ENCODE data around the gene STUB1.
"Not testable (repeated sequence)": the region's sequence is repeated elsewhere in the genome, so short reads cannot be mapped to it uniquely, and the experiment has no call there.

STUB1 gene

DNA sequence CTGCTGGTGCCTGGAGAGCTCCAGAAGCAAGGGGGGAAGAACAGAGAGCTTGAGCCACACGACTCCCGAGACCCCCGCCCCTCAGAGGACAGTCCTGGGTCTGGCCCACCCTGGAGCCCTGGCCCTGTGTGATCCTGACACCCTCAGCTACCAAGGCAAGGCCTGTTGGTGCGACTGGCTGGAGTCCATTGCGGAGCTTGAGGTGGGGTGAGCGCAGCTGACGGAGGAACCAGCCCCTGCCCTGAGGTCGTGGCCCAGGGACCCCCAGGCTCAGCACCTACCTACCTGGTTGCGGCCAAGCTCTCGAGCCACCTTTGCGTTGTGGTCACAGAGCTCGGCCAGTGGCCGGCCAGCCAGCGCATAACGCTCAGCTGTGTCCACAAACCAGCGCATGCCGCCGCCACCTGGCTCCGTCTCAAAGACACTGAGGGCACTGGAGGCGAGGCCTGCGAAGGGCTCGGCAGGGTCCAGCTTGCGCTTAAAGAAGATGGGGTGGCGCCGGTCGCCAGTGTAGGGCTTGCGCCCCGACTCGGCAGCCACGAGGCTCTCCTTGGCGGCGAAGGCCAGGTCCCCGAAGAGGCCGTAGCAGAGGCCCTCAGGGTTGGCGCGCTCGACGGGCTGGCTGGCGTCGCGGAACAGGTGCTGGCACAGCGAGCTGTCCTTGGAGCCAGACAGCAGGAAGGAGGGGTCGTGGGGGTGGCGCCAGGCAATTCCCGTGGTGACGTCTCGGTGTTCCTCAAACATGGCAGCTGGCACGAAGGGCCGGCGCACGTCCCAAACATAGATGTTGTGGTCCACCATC lies 6.5 kb downstream of the STUB1 start:
- no peak for TF ChIP-seq YY1 (IDR thresholded peaks at IDR 0.05; ENCODE audit: insufficient read depth, insufficient read length)
- TF ChIP-seq ZNF274 (IDR thresholded peaks at IDR 0.05; ENCODE audit: low read depth, low read length) = no peak
- no peak for TF ChIP-seq SUZ12 (IDR thresholded peaks at IDR 0.05; ENCODE audit: extremely low read depth, insufficient read depth, insufficient read length)
- H3K4me3 ChIP-seq (ENCODE audit: insufficient read length, low read depth) = no peak overlapping the region
- peaks cover 29% of the 10 kb centered on the region for H3K4me1 ChIP-seq (ENCODE audit: insufficient read depth, insufficient read length)
- peaks cover 68% of the 10 kb centered on the region for H3K36me3 ChIP-seq (ENCODE audit: insufficient read depth, insufficient read length, low read length)
- no peak overlapping the region for H3K9ac ChIP-seq (ENCODE audit: insufficient read length, low read depth)
- H3K9me3 ChIP-seq (ENCODE audit: insufficient read depth, low read length) = no peaks in the 10 kb centered on the region
- DNase-seq (ENCODE audit: low read depth, low spot score) = no peak
- peaks cover 4% of the 10 kb centered on the region for H3K27me3 ChIP-seq (ENCODE audit: insufficient read depth, insufficient read length)

DNA sequence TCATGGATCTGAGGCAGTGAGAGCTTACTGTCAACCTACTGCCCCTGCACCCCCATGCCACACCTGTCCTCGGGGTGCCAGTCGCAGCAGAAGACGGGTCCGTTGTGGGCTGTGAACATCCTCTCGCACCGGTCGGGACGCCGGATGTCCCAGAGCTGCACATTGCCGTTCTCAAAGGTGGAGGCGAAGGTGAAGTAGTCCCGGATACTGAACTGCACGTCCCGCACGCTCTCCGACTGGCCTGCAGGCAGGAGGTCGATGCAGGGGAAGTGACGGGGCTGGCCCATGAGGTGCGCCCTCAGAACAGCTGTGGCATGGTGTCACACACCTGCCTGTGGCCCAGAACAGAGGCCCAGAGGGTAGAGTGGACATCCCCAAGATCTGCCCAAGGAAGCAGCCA lies 7.3 kb downstream of the STUB1 start:
- Histone ChIP-seq H3K36me3 (ENCODE audit: insufficient read depth, insufficient read length, low read length) (peaks cover 60% of the 10 kb centered on the region), H3K4me1 (ENCODE audit: insufficient read depth, insufficient read length) (peaks cover 23% of the 10 kb centered on the region), H3K4me3 (ENCODE audit: insufficient read length, low read depth) (no peak overlapping the region), H3K9ac (ENCODE audit: insufficient read length, low read depth) (no peak overlapping the region), H3K9me3 (ENCODE audit: insufficient read depth, low read length) (no peaks in the 10 kb centered on the region), H3K27me3 (ENCODE audit: insufficient read depth, insufficient read length) (peaks cover 11% of the 10 kb centered on the region)
- TF ChIP-seq YY1 (IDR thresholded peaks at IDR 0.05; ENCODE audit: insufficient read depth, insufficient read length) = no peak
- TF ChIP-seq ZNF274 (IDR thresholded peaks at IDR 0.05; ENCODE audit: low read depth, low read length) = no peak
- TF ChIP-seq SUZ12 (IDR thresholded peaks at IDR 0.05; ENCODE audit: extremely low read depth, insufficient read depth, insufficient read length) = no peak
- no peak for DNase-seq (ENCODE audit: low read depth, low spot score)

DNA sequence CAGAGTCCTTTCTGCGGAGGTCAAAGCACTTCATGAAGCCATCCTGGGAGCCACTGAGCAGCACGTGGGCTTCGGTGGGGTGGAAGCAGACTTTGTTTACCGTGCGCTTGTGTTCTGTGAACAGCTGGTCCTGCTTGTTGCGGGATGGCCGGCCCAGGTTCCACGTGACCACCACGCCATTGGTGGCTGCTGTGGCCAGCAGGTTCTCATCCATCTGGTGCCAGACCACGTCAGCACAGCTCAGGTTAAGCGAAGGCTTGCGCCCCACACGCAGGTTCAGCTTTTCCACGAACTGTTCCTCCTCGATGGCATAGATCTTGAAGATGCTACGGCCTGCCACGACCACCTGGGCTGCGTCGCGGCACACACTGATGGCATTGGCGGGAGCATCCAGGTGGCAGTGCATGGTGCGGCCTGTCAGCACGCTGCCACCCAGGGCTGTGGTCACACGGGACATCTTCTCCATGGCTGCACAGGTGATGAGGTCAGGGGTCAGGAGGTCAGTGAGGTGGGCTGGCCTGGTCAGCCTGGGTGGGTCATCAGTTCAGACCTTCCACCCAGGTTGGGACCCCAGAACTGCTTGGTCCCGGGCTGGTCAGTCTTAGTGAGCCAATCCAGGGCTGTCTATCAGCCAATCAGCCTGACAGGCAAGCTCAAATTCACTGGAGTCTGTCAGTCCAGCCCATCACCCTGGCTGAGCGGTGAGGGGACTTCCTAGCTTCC lies 9.1 kb downstream of the STUB1 start:
- TF ChIP-seq ZNF274 (IDR thresholded peaks at IDR 0.05; ENCODE audit: low read depth, low read length) = no peak
- no peak for TF ChIP-seq SUZ12 (IDR thresholded peaks at IDR 0.05; ENCODE audit: extremely low read depth, insufficient read depth, insufficient read length)
- no peak for TF ChIP-seq YY1 (IDR thresholded peaks at IDR 0.05; ENCODE audit: insufficient read depth, insufficient read length)
- peak overlapping the region; percentile 96 for H3K9ac ChIP-seq (ENCODE audit: insufficient read length, low read depth)
- H3K4me1 ChIP-seq (ENCODE audit: insufficient read depth, insufficient read length) = peaks cover 15% of the 10 kb centered on the region
- DNase-seq (ENCODE audit: low read depth, low spot score) = no peak
- H3K4me3 ChIP-seq (ENCODE audit: insufficient read length, low read depth) = peak overlapping the region; percentile 93
- H3K27me3 ChIP-seq (ENCODE audit: insufficient read depth, insufficient read length) = peaks cover 28% of the 10 kb centered on the region
- H3K36me3 ChIP-seq (ENCODE audit: insufficient read depth, insufficient read length, low read length) = peaks cover 50% of the 10 kb centered on the region
- H3K9me3 ChIP-seq (ENCODE audit: insufficient read depth, low read length) = no peaks in the 10 kb centered on the region

DNA sequence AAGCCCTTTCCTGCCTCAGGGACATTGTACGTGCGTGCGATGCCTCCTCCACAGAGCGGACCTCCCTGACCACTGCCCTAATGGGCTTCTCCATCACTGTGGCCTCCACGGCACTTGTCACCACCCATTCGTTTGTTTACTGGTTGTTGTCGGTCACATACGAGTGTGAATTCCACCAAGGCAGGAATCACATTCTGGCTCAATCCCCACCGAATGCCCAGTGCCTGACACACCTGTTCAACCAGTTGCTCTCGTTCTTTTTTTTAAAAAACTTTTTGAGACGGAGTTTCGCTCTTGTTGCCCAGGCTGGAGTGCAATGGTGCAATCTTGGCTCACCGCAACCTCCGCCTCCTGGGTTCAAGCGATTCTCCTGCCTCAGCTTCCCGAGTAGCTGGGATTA lies 11.0 kb downstream of the STUB1 start:
- H3K36me3 ChIP-seq (ENCODE audit: insufficient read depth, insufficient read length, low read length) = peaks cover 33% of the 10 kb centered on the region
- DNase-seq (ENCODE audit: low read depth, low spot score); H3K9ac ChIP-seq (ENCODE audit: insufficient read length, low read depth); H3K9me3 ChIP-seq (ENCODE audit: insufficient read depth, low read length); H3K4me3 ChIP-seq (ENCODE audit: insufficient read length, low read depth): not testable (repeated sequence)
- peaks cover 20% of the 10 kb centered on the region for H3K4me1 ChIP-seq (ENCODE audit: insufficient read depth, insufficient read length)
- H3K27me3 ChIP-seq (ENCODE audit: insufficient read depth, insufficient read length) = peaks cover 46% of the 10 kb centered on the region

DNA sequence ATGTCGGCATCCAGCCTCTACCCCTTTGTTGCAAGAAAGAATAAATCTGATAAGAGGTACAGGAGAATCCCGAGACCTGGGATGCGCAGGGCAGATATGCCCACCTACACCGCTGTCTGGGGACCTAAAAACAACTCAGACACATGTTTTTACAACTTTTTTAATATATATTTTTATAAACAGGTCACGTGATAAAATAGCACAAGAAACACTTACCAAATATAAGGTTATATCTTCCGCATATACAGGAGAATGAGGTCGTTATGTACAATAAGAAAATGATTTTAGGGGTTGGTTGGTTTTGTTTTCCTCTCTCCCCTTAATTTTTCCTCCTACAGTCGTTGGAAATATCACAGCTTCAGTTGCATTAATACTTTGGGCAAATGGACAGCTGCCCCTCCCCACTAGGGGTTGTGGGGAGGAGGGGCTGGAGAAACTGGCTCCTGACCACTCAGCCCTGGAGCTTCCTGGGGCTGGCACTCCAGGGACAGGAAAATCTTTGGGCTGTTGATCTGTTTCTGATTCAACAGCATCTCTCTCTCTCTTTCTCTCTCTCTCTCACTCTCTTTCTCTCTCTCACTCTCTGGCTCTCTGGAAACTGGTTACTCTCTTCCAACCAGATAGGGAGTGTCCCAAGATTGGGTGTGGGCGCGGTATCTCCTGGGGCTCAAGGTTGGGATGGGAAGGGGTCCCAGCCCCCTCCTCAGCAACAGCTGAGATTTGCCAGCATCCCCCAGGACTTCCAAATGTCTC lies 12.3 kb downstream of the STUB1 start:
- H3K4me1 ChIP-seq (ENCODE audit: insufficient read depth, insufficient read length) = peaks cover 17% of the 10 kb centered on the region
- TF ChIP-seq YY1 (IDR thresholded peaks at IDR 0.05; ENCODE audit: insufficient read depth, insufficient read length) (no peak), ZNF274 (IDR thresholded peaks at IDR 0.05; ENCODE audit: low read depth, low read length) (no peak), SUZ12 (IDR thresholded peaks at IDR 0.05; ENCODE audit: extremely low read depth, insufficient read depth, insufficient read length) (no peak)
- DNase-seq (ENCODE audit: low read depth, low spot score) = no peak
- peaks cover 58% of the 10 kb centered on the region for H3K27me3 ChIP-seq (ENCODE audit: insufficient read depth, insufficient read length)
- H3K4me3 ChIP-seq (ENCODE audit: insufficient read length, low read depth) = no peak overlapping the region
- H3K9me3 ChIP-seq (ENCODE audit: insufficient read depth, low read length) = no peaks in the 10 kb centered on the region
- H3K9ac ChIP-seq (ENCODE audit: insufficient read length, low read depth) = no peak overlapping the region
- peaks cover 20% of the 10 kb centered on the region for H3K36me3 ChIP-seq (ENCODE audit: insufficient read depth, insufficient read length, low read length)

DNA sequence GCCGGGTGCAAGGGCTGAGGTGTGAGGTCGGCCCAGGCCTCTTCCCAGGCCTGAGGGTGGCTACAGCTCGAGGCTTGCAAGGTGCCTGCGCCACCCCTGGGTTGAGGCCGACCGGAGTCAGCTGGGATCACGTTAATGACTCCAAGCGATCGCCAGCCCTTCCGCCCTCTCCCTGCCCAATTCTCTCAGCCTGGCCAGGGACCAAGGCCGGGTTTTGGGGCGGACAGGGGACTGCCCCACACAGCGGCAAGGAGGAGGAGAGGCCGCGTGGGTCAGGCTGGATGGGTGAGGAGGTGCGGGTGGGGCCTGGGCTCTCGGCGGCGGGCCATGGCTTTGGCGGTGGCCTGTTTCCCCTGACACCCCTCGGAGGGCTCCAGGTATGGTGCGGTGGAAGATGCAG lies 13.2 kb downstream of the STUB1 start:
- Histone ChIP-seq H3K36me3 (ENCODE audit: insufficient read depth, insufficient read length, low read length) (peaks cover 11% of the 10 kb centered on the region), H3K4me3 (ENCODE audit: insufficient read length, low read depth) (no peak overlapping the region), H3K9ac (ENCODE audit: insufficient read length, low read depth) (no peak overlapping the region), H3K9me3 (ENCODE audit: insufficient read depth, low read length) (no peaks in the 10 kb centered on the region), H3K4me1 (ENCODE audit: insufficient read depth, insufficient read length) (peaks cover 17% of the 10 kb centered on the region), H3K27me3 (ENCODE audit: insufficient read depth, insufficient read length) (peaks cover 64% of the 10 kb centered on the region)
- DNase-seq (ENCODE audit: low read depth, low spot score) = no peak
- no peak for TF ChIP-seq ZNF274 (IDR thresholded peaks at IDR 0.05; ENCODE audit: low read depth, low read length)

DNA sequence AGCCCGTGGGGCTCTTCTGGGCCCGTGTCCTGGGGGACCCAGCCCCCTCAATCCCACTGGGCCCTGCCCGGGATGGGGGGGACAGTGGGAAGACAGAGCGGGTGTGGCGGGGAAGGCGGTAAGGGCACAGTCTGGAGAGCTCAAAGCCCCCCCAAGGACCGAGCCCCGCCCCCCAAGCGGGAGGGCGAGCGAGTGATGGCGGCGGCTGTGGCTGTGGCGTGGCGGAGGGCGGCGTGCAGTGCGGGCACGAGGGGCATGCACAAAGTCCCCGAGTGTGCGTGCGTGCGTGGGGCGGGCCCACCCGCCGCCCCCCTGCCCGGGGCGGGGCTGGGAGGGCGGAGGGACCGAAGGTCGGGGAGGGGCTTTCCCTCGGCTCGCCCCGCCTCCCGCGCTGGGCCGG lies 13.6 kb downstream of the STUB1 start:
- DNase-seq (ENCODE audit: low read depth, low spot score) = no peak
- H3K36me3 ChIP-seq (ENCODE audit: insufficient read depth, insufficient read length, low read length) = peaks cover 7% of the 10 kb centered on the region
- no peaks in the 10 kb centered on the region for H3K9me3 ChIP-seq (ENCODE audit: insufficient read depth, low read length)
- no peak overlapping the region for H3K9ac ChIP-seq (ENCODE audit: insufficient read length, low read depth)
- no peak for TF ChIP-seq YY1 (IDR thresholded peaks at IDR 0.05; ENCODE audit: insufficient read depth, insufficient read length)
- TF ChIP-seq SUZ12 (IDR thresholded peaks at IDR 0.05; ENCODE audit: extremely low read depth, insufficient read depth, insufficient read length) = no peak
- TF ChIP-seq ZNF274 (IDR thresholded peaks at IDR 0.05; ENCODE audit: low read depth, low read length) = no peak
- H3K27me3 ChIP-seq (ENCODE audit: insufficient read depth, insufficient read length) = peaks cover 67% of the 10 kb centered on the region
- peaks cover 17% of the 10 kb centered on the region for H3K4me1 ChIP-seq (ENCODE audit: insufficient read depth, insufficient read length)
- H3K4me3 ChIP-seq (ENCODE audit: insufficient read length, low read depth) = no peak overlapping the region

Data from NT2/D1 (cell line).